ENCODE data around the gene PPFIA1.

The PPFIA1 gene

DNA sequence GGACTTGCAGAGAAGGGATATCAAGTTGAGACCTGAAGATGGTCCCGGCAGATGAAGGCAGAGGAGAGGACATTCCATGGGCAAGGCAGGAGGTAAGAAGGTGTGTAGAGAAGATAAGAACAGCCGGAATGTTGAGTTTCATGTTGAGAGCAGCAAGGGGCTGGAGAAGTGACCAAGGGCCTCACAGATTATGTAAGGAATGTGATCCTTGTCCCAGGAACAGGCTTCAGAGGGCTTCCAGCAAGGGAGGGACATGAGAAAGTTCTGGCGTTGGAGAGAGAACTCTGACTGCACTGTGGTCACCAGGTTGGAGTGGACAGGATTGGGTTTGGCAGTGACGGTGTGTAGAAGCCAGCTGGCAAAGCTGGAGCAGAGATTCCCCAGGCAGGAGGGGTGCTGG is 27.6 kb upstream of the PPFIA1 start:
- no peak for ATAC-seq (ENCODE audit: low read depth)
- TF ChIP-seq, protein P1, sequence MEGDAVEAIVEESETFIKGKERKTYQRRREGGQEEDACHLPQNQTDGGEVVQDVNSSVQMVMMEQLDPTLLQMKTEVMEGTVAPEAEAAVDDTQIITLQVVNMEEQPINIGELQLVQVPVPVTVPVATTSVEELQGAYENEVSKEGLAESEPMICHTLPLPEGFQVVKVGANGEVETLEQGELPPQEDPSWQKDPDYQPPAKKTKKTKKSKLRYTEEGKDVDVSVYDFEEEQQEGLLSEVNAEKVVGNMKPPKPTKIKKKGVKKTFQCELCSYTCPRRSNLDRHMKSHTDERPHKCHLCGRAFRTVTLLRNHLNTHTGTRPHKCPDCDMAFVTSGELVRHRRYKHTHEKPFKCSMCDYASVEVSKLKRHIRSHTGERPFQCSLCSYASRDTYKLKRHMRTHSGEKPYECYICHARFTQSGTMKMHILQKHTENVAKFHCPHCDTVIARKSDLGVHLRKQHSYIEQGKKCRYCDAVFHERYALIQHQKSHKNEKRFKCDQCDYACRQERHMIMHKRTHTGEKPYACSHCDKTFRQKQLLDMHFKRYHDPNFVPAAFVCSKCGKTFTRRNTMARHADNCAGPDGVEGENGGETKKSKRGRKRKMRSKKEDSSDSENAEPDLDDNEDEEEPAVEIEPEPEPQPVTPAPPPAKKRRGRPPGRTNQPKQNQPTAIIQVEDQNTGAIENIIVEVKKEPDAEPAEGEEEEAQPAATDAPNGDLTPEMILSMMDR (IDR thresholded peaks at IDR 0.05; ENCODE audit: poor library complexity, severe bottlenecking), result no peak
- H3K27me3 ChIP-seq (ENCODE audit: insufficient read depth, poor library complexity, severe bottlenecking), result no peaks in the 10 kb centered on the region
- no peaks in the 10 kb centered on the region for H3K4me1 ChIP-seq (ENCODE audit: insufficient read depth, poor library complexity, severe bottlenecking)
- no peaks in the 10 kb centered on the region for H3K36me3 ChIP-seq (ENCODE audit: low read depth)
- no peaks in the 10 kb centered on the region for H3K9me3 ChIP-seq (ENCODE audit: severe bottlenecking)
- H3K4me3 ChIP-seq (ENCODE audit: severe bottlenecking), result no peak overlapping the region
- DNase-seq (ENCODE audit: low spot score), result no peak
- no peak overlapping the region for H3K27ac ChIP-seq (ENCODE audit: poor library complexity, severe bottlenecking)

DNA sequence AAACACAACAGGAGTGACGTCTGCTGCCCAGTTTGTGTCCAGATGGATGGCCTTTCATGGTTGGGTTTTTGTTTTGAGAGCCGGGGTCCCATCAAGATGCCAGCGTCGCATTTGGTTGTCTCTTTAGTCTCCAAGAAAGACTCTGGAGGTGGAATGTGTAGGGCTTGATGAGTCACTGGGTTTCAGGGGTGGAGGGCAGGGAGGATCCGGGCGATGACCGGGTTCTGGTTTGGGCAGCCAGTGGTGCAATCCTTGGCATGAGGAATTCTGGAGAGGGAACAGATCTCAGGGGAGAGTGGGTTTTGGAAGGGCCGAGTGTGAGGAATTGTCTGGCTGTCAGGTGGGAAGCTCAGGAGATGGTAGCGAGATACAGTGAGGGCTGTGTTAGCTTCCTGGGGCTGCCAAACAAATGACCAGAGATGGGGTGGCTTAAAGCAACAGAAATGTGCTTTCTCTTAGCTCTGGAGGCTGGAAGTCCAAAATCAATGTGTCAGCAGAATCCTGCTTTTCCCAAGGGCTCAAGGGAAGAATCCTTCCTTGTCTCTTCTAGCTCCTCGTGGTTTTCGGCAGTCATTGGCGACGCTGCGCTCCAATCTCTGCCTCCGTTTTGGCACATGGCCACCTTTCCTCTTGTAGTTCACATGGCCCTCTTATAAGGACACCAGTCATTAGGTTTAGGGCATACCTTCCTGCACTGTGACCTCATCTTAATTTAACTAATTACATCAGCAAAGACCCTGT is 26.4 kb upstream of the PPFIA1 start:
- Histone ChIP-seq H3K36me3 (ENCODE audit: low read depth) (no peaks in the 10 kb centered on the region), H3K9me3 (ENCODE audit: severe bottlenecking) (no peaks in the 10 kb centered on the region), H3K4me3 (ENCODE audit: severe bottlenecking) (no peak overlapping the region), H3K27me3 (ENCODE audit: insufficient read depth, poor library complexity, severe bottlenecking) (no peaks in the 10 kb centered on the region), H3K4me1 (ENCODE audit: insufficient read depth, poor library complexity, severe bottlenecking) (no peaks in the 10 kb centered on the region), H3K27ac (ENCODE audit: poor library complexity, severe bottlenecking) (no peak overlapping the region)
- TF ChIP-seq, protein P1 (IDR thresholded peaks at IDR 0.05; ENCODE audit: poor library complexity, severe bottlenecking), result no peak
- DNase-seq (ENCODE audit: low spot score), result no peak
- ATAC-seq (ENCODE audit: low read depth), result 0 out of 3 replicates have a peak, but pooled peaks have one; percentile 51

DNA sequence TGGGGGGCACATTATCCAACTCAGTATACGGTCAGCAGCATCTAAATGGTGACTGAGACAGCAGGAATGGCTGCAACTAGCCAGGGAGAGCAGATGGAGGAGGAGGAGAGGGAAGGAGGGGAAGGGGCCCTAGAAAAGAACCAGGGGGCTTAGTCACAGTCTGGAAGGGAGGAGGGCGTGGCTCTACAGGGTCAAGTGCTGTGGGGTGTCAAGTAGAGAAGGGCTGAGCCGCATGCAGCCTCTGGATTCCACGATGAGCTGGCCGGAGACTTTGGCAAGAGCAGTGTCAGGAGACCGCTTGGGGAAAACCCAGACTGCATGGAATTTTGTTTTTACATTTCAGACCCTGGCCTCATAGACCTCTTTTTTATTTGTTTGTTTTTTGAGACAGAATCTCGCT is 25.8 kb upstream of the PPFIA1 start:
- Histone ChIP-seq H3K27ac (ENCODE audit: poor library complexity, severe bottlenecking) (no peak overlapping the region), H3K27me3 (ENCODE audit: insufficient read depth, poor library complexity, severe bottlenecking) (no peaks in the 10 kb centered on the region)

DNA sequence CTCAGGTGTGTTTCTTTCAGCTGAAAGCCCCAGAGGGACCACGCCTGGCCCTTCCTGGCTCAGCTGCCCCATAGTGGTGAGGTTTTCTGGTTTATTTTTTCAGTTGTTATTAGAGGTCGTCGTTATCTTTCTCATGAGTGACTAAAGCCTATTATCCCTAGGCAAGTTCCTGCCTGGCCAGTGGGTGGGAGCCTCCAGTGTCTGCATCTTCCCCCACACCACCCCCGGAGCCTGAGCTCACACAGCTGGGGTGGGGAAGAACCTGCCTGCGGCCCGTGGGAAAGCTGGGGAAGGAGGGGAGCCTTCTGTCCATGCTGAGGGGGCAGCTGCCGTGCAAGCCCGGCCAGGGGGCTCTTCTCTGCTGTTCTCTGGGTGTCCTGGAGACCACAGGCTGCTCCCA is 24.3 kb upstream of the PPFIA1 start:
- H3K27ac ChIP-seq (ENCODE audit: poor library complexity, severe bottlenecking), result no peak overlapping the region
- no peak overlapping the region for H3K4me3 ChIP-seq (ENCODE audit: severe bottlenecking)
- no peaks in the 10 kb centered on the region for H3K9me3 ChIP-seq (ENCODE audit: severe bottlenecking)
- DNase-seq (ENCODE audit: low spot score), result no peak
- no peaks in the 10 kb centered on the region for H3K4me1 ChIP-seq (ENCODE audit: insufficient read depth, poor library complexity, severe bottlenecking)
- H3K27me3 ChIP-seq (ENCODE audit: insufficient read depth, poor library complexity, severe bottlenecking), result no peaks in the 10 kb centered on the region
- no peaks in the 10 kb centered on the region for H3K36me3 ChIP-seq (ENCODE audit: low read depth)
- TF ChIP-seq, protein P1 (IDR thresholded peaks at IDR 0.05; ENCODE audit: poor library complexity, severe bottlenecking), result no peak
- ATAC-seq (ENCODE audit: low read depth), result no peak

More for the DNA sequence above, 25.8 kb upstream of the PPFIA1 start:
- no peak overlapping the region for H3K4me3 ChIP-seq (ENCODE audit: severe bottlenecking)
- no peaks in the 10 kb centered on the region for H3K4me1 ChIP-seq (ENCODE audit: insufficient read depth, poor library complexity, severe bottlenecking)
- TF ChIP-seq, protein P1 (IDR thresholded peaks at IDR 0.05; ENCODE audit: poor library complexity, severe bottlenecking), result no peak
- DNase-seq (ENCODE audit: low spot score) (no peak), ATAC-seq (ENCODE audit: low read depth) (no peak)
- no peaks in the 10 kb centered on the region for H3K36me3 ChIP-seq (ENCODE audit: low read depth)
- no peaks in the 10 kb centered on the region for H3K9me3 ChIP-seq (ENCODE audit: severe bottlenecking)

DNA sequence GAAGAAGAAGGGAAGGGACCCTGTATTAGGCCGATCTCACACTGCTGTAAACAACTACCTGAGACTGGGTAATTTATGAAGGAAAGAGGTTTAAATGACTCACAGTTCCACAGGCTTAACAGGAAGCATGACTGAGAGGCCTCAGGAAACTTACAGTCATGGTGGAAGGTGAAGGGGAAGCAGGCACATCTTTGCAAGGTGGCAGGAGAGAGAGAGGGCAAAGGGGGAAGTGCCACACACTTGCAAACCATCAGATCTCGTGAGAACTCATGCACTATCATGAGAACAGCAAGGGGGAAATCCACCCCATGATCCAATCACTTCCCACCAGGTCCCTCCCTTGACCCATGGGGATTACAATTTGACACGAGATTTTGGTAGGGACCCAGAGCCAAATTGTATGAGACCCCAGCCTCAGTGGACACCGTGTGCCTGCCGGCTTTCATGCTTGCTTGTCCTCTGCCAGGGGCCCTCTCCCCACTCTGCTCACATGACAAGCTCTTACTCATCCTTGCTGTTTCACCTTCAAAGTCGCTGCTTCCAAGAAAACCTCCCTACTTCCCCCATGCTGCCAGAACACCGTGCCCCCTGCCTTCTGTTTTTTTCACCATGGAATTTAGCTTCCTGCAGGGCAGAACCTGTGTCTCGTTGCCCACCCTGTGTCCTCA is 23.3 kb upstream of the PPFIA1 start:
- Histone ChIP-seq H3K9me3 (ENCODE audit: severe bottlenecking) (no peaks in the 10 kb centered on the region), H3K27me3 (ENCODE audit: insufficient read depth, poor library complexity, severe bottlenecking) (no peaks in the 10 kb centered on the region), H3K4me3 (ENCODE audit: severe bottlenecking) (no peak overlapping the region), H3K36me3 (ENCODE audit: low read depth) (no peaks in the 10 kb centered on the region), H3K27ac (ENCODE audit: poor library complexity, severe bottlenecking) (no peak overlapping the region), H3K4me1 (ENCODE audit: insufficient read depth, poor library complexity, severe bottlenecking) (no peaks in the 10 kb centered on the region)
- ATAC-seq (ENCODE audit: low read depth) (no peak), DNase-seq (ENCODE audit: low spot score) (no peak)
- TF ChIP-seq, protein P1 (IDR thresholded peaks at IDR 0.05; ENCODE audit: poor library complexity, severe bottlenecking), result no peak

All from RWPE2 (cell line).